BJ (cell line): ENCODE measurements around the gene ZNF331. TPM values are rescaled to one million over a fixed set of nuclear protein-coding genes. Genes with fewer than 3 reads are reported as not detected.
"Not testable (repeated sequence)": the region's sequence is repeated elsewhere in the genome, so short reads cannot be mapped to it uniquely, and the experiment has no call there.

Source experiments
- CTCF ChIA-PET: fragments of 350-600 bp; formaldehyde crosslinking; extraction: SDS; loops from one replicate; lab custom pipeline; 2021; ENCODE audit warnings: antibody characterized with exemption, inconsistent platforms; lab: Yijun Ruan, JAX
- POLR2A ChIA-PET: fragments of 300-600 bp; sonication (Branson Sonifier 250); formaldehyde crosslinking; extraction: SDS; loops from one replicate; lab custom pipeline; 2021; ENCODE audit warnings: antibody characterized with exemption; lab: Charles Lee
- DNase-seq: peaks from one replicate; pipeline ENCODE4 v3.0.0-alpha.2; 2011; ENCODE audit warnings: low read depth
- H3K27me3 ChIP-seq: 2 replicates; pipeline ENCODE4 v1.6.0; 2011; ENCODE audit warnings: low read length; ENCODE audit not compliant: control insufficient read depth, insufficient read depth
- H3K36me3 ChIP-seq: 2 replicates; pipeline ENCODE4 v1.5.1; 2011; ENCODE audit warnings: low read length; ENCODE audit not compliant: control insufficient read depth, insufficient read depth
- H3K4me3 ChIP-seq: 2 replicates; pipeline ENCODE4 v1.5.1; 2011; ENCODE audit warnings: low read depth, mild to moderate bottlenecking, control low read depth, low read length
- polyA plus RNA-seq: library from polyadenylated mRNA; depleted of rRNA; stranded (reverse); fragments of >200 nt; gene quantifications from 2 replicates; pipeline ENCODE4 v1.2.3, GENCODE V29; 2011
- TF ChIP-seq, protein P1 (sequence below): IDR thresholded peaks from 2 replicates; pipeline ENCODE4 v1.5.1; 2011; ENCODE audit warnings: low read depth, mild to moderate bottlenecking, control low read depth, inconsistent platforms, low read length, moderate library complexity; ENCODE audit not compliant: insufficient read depth

Gene ZNF331
- polyA plus RNA-seq, 1 experiment = 4.8 TPM

DNA sequence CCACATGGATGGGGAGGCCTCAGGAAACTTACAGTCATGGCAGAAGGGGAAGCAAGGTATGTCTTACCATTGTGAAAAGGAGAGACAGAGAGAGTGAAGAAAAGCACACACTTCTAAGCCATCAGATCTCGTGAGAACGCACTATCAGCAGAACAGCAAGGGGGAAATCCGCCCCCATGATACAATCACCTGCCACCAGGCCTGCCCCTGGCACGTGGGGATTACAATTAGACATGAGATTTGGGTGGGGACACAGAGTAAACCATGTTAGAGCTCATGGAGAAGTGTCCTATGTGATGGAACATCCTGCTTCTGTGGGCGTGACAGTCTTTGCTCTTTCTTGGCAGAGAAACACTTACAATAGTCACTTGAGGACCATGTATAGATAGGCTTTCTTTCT is 28.1 kb upstream of the ZNF331 start:
- POLR2A ChIA-PET = no interaction called here

GRCh38 chr19:53511357-53511756 is 26.6 kb upstream of the ZNF331 start:
- Histone ChIP-seq H3K27me3 (no peaks in the 10 kb centered on the region), H3K4me3 (no peak overlapping the region), H3K36me3 (no peaks in the 10 kb centered on the region)
- ChIA-PET CTCF (no interaction called here), POLR2A (no interaction called here)
- no peak for DNase-seq
- TF ChIP-seq, protein P1, sequence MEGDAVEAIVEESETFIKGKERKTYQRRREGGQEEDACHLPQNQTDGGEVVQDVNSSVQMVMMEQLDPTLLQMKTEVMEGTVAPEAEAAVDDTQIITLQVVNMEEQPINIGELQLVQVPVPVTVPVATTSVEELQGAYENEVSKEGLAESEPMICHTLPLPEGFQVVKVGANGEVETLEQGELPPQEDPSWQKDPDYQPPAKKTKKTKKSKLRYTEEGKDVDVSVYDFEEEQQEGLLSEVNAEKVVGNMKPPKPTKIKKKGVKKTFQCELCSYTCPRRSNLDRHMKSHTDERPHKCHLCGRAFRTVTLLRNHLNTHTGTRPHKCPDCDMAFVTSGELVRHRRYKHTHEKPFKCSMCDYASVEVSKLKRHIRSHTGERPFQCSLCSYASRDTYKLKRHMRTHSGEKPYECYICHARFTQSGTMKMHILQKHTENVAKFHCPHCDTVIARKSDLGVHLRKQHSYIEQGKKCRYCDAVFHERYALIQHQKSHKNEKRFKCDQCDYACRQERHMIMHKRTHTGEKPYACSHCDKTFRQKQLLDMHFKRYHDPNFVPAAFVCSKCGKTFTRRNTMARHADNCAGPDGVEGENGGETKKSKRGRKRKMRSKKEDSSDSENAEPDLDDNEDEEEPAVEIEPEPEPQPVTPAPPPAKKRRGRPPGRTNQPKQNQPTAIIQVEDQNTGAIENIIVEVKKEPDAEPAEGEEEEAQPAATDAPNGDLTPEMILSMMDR = no peak

More for the DNA sequence above, 28.1 kb upstream of the ZNF331 start:
- Histone ChIP-seq H3K36me3 (no peaks in the 10 kb centered on the region), H3K27me3 (no peaks in the 10 kb centered on the region), H3K4me3 (no peak overlapping the region)
- CTCF ChIA-PET = interaction anchor here (0.7 to 1.4 kb wide), 6 partner anchors 9 to 433 kb away, joined by 3 to 5 read pairs (median 3); no protein-coding TSS in a partner anchor
- TF ChIP-seq, protein P1 = no peak
- DNase-seq = no peak

DNA sequence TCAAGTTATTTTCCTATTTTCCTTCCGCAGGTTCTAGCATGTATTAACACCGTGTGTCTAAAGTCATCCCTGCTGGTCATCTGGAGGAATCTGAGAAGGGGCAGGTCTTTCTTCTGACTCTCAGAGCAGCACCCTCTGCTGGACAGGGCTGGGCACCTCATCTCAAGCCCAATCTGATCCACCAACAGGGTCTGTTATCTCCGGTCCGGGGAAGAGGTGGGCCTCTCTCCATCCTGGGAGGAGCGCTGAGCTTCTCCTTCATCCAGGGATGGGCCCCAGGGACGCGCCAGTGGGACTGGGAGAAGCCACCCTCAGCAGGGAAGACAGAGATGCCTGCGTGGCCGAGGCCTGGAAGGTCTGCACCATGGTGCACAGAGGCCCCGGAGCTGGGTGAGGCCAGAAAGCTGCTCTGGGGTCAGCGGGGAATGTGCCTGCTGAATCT is 26.0 kb upstream of the ZNF331 start:
- H3K36me3 ChIP-seq = no peaks in the 10 kb centered on the region
- H3K27me3 ChIP-seq = no peaks in the 10 kb centered on the region
- CTCF ChIA-PET = no interaction called here
- POLR2A ChIA-PET = no interaction called here
- no peak for DNase-seq
- TF ChIP-seq, protein P1 = peak; percentile 78
- no peak overlapping the region for H3K4me3 ChIP-seq

DNA sequence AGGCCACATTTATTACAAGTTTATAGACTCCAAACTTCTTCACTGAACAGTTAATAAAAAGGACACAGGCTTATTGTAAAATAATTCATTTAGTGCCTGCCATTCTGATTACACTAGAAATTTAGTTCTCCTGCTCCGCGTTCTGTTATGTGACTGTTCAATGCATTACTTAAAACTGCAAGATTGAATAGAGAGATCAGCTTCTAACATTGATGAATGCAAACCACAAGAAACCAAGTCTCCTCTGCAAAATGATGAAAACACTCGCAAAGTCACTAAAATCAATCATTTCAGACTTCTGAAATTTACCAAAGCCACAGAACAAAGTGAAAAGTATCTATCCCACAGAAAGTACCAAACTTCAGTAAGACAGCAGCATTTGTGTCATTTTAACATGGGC is 22.9 kb upstream of the ZNF331 start:
- H3K4me3 ChIP-seq, DNase-seq, H3K36me3 ChIP-seq, CTCF ChIA-PET, POLR2A ChIA-PET, H3K27me3 ChIP-seq: not testable (repeated sequence)

DNA sequence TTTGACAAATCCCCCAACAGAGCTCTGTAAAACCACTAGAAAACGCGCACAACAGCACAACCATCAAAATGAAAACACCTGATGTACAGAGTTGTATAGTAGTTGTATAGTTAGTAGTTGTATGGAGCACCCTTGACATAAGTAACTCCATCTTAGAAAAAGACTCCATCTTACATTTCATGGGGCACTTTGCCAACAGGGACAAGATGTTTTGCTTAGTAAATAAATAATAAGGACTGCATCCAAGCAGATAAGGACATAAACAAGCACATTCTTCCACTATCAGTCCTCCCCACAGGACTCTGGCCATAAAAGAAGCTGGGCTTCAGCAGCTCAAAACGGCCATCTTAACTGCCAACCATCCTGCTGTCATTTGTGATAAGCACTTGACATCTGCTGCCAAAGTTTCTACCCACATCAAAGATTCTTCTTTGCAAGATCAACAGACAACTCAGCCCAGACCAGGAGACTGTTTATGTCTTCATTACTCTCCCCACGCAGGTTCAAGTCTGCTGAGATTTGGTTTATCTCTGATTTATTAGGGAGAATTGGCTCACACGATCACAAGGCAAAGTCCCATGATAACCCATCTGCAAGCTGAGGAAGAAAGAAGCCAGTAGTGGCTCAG is 20.7 kb upstream of the ZNF331 start:
- ChIA-PET POLR2A (no interaction called here), CTCF (interaction anchor here (0.8 to 1.4 kb wide), 2 partner anchors 92 to 228 kb away, joined by 3 to 4 read pairs; no protein-coding TSS in a partner anchor)
- Histone ChIP-seq H3K36me3 (no peaks in the 10 kb centered on the region), H3K4me3 (no peak overlapping the region), H3K27me3 (no peaks in the 10 kb centered on the region)
- DNase-seq = no peak
- TF ChIP-seq, protein P1 = no peak
